Endothelial cell of umbilical vein (primary cell): Measurements from ENCODE around the gene RNGTT. TPM values are rescaled to one million over a fixed set of nuclear protein-coding genes. Genes with fewer than 3 reads are reported as not detected.

Experiments
- BruUV-seq: library from RNA; stranded (reverse); fragments of 400-500 nt; replicated peaks from 2 replicates; lab custom pipeline; 2021; lab: Mats Ljungman, UMichigan
- CTCF ChIA-PET: fragments of 300-600, 350-600 bp; sonication (Branson Sonifier 250); formaldehyde crosslinking; loops from one replicate; lab custom pipeline; 2021; ENCODE audit warnings: antibody characterized with exemption, inconsistent platforms; lab: Charles Lee
- POLR2A ChIA-PET: fragments of 300-600, 350-600 bp; sonication (Branson Sonifier 250); formaldehyde crosslinking; loops from one replicate; lab custom pipeline; 2021; ENCODE audit warnings: antibody characterized with exemption, inconsistent platforms; lab: Charles Lee
- DNase-seq: peaks from one replicate; pipeline ENCODE4 v3.0.0-alpha.2; 2011; ENCODE audit warnings: low read depth, low spot score
- FAIRE-seq: peaks from 2 replicates; lab custom pipeline; 2011; peaks lifted over from hg19 to GRCh38; lab: Jason Lieb, UNC
- H2AFZ ChIP-seq: 2 replicates; pipeline ENCODE4 v1.6.0; 2012; ENCODE audit warnings: low read depth, low read length, control low read depth, inconsistent platforms
- H3K27ac ChIP-seq: 2 replicates; pipeline ENCODE4 v1.5.1; 2011; ENCODE audit warnings: low read depth, mild to moderate bottlenecking, control low read depth, low read length, moderate library complexity; ENCODE audit not compliant: insufficient read depth
- H3K27me3 ChIP-seq, 2 experiments: 2 replicates each; pipeline versions ENCODE4 v1.6.0 to v1.6.1; 2011; ENCODE audit warnings: low read length in 2 of 2, mixed read lengths in 1 of 2; ENCODE audit not compliant: control insufficient read depth in 2 of 2, insufficient read depth in 2 of 2
- H3K36me3 ChIP-seq, 2 experiments: 2 replicates in 1 of 2; 3 replicates in 1 of 2; pipeline ENCODE4 v1.5.1; 2011; ENCODE audit warnings: low read length in 2 of 2, mild to moderate bottlenecking in 1 of 2, moderate library complexity in 1 of 2; ENCODE audit not compliant: control insufficient read depth in 2 of 2, insufficient read depth in 2 of 2; ENCODE audit errors: extremely low read depth in 1 of 2
- H3K4me1 ChIP-seq: 3 replicates; pipeline ENCODE4 v1.5.1; 2011; ENCODE audit warnings: mild to moderate bottlenecking, low read length; ENCODE audit not compliant: control insufficient read depth, insufficient read depth; ENCODE audit errors: extremely low read depth
- H3K4me2 ChIP-seq: 2 replicates; pipeline ENCODE4 v1.6.1; 2011; ENCODE audit warnings: low read length, control low read depth, mixed read lengths; ENCODE audit not compliant: insufficient read depth
- H3K4me3 ChIP-seq, 3 experiments: fragments of 200-600 bp in 1 of 3; sonication (generic), shearing (Covaris generic) in 1 of 3; replicated peaks in 1 of 3; 2 replicates each; pipeline ENCODE4 v1.5.1; 2011 to 2016; ENCODE audit warnings: control low read depth in 3 of 3, low read length in 3 of 3, mild to moderate bottlenecking in 2 of 3, inconsistent platforms in 1 of 3, low read depth in 1 of 3, moderate library complexity in 1 of 3; ENCODE audit not compliant: insufficient read depth in 1 of 3
- H3K79me2 ChIP-seq: 2 replicates; pipeline ENCODE4 v1.6.0; 2012; ENCODE audit warnings: low read length, inconsistent platforms; ENCODE audit not compliant: control insufficient read depth, insufficient read depth
- H3K9ac ChIP-seq: replicated peaks from 2 replicates; pipeline ENCODE3; 2011; ENCODE audit warnings: low read length, control low read depth; ENCODE audit not compliant: insufficient read depth; ENCODE audit errors: extremely low read depth
- H3K9me1 ChIP-seq: replicated peaks from 3 replicates; pipeline ENCODE4 v1.6.0; 2011; ENCODE audit warnings: mild to moderate bottlenecking, low read length; ENCODE audit not compliant: control insufficient read depth, insufficient read depth; ENCODE audit errors: extremely low read depth
- H3K9me3 ChIP-seq: replicated peaks from 2 replicates; pipeline ENCODE4 v1.5.1; 2012; ENCODE audit warnings: low read length, inconsistent platforms; ENCODE audit not compliant: control insufficient read depth, insufficient read depth
- H4K20me1 ChIP-seq: replicated peaks from 2 replicates; pipeline ENCODE3; 2011; ENCODE audit warnings: mild to moderate bottlenecking, low read length; ENCODE audit not compliant: control insufficient read depth, insufficient read depth; ENCODE audit errors: extremely low read depth
- EZH2 ChIP-seq: IDR thresholded peaks from 2 replicates; pipeline ENCODE4 v1.6.1; 2012; ENCODE audit warnings: borderline replicate concordance, low read depth, mild to moderate bottlenecking, moderate library complexity, low read length, inconsistent platforms; ENCODE audit not compliant: severe bottlenecking
- FOS ChIP-seq: IDR thresholded peaks from 2 replicates; pipeline ENCODE4 v1.6.1; 2011; ENCODE audit warnings: mild to moderate bottlenecking, low read length, moderate library complexity, borderline replicate concordance; ENCODE audit not compliant: insufficient read depth
- GATA2 ChIP-seq: IDR thresholded peaks from 2 replicates; pipeline ENCODE4 v1.7.0; 2011; ENCODE audit warnings: low read depth, mild to moderate bottlenecking, moderate library complexity, mixed read lengths, low read length; ENCODE audit not compliant: insufficient read length, insufficient read depth
- JUN ChIP-seq: IDR thresholded peaks from 2 replicates; pipeline ENCODE4 v1.6.1; 2011; ENCODE audit warnings: borderline replicate concordance, low read depth; ENCODE audit not compliant: insufficient read length, insufficient read depth
- MYC ChIP-seq: IDR thresholded peaks from one replicate; pipeline ENCODE4 v1.6.1; 2011; ENCODE audit warnings: mild to moderate bottlenecking, low read depth, low read length
- POLR2A ChIP-seq: IDR thresholded peaks from 2 replicates; pipeline ENCODE4 v1.6.1; 2012; ENCODE audit warnings: low read depth, mild to moderate bottlenecking, control low read depth, low read length
- POLR2AphosphoS5 ChIP-seq: IDR thresholded peaks from 2 replicates; pipeline ENCODE4 v1.6.1; 2012; ENCODE audit warnings: low read depth, mild to moderate bottlenecking, control low read depth, low read length, moderate library complexity; ENCODE audit not compliant: insufficient read depth
- dilution Hi-C: fragments of 300-500 bp; cut with MboI; formaldehyde crosslinking; loops from one replicate; pipeline ENCODE4 v1.15.0; 2019; ENCODE audit warnings: low sequenced_read_pairs; ENCODE audit not compliant: extremely low pct_ligation_motif_present
- intact Hi-C: fragments of 100-400 bp; cut with micrococcal nuclease; formaldehyde crosslinking; loops from one replicate; pipeline ENCODE4 v1.10.0; 2022
- polyA plus RNA-seq, 4 experiments: library from polyadenylated mRNA; depleted of rRNA in 3 of 4; stranded (reverse) in 3 of 4; unstranded in 1 of 4; fragments of >200 nt; gene quantifications; 2 replicates each; pipeline versions ENCODE4 v1.2.1 to v1.2.3, GENCODE V29; 2011 to 2012; ENCODE audit warnings: missing spikeins in 1 of 4
- total RNA-seq: library from RNA; stranded (reverse); gene quantifications from 2 replicates; pipeline ENCODE4 v1.2.3, GENCODE V29; 2021
- TF ChIP-seq, protein P1 (sequence below): IDR thresholded peaks from 2 replicates; pipeline ENCODE4 v1.6.1; 2011; ENCODE audit not compliant: insufficient read depth, insufficient read length
- TF ChIP-seq, protein P2 (sequence below), 2 donors: IDR thresholded peaks; 1 replicate in 1 of 2; 2 replicates in 1 of 2; pipeline ENCODE4 v1.5.1; 2011; ENCODE audit warnings: low read length in 2 of 2, mild to moderate bottlenecking in 2 of 2, moderate library complexity in 2 of 2, control low read depth in 1 of 2, inconsistent platforms in 1 of 2, low read depth in 1 of 2; ENCODE audit not compliant: insufficient read depth in 1 of 2; ENCODE audit errors: extremely low read depth in 1 of 2

Gene RNGTT
- total and polyA plus RNA-seq, 2 donors (not counting 3 experiments of a cell fraction or from before 2014, with no cell fraction given): 2.1 to 13.1 TPM

DNA sequence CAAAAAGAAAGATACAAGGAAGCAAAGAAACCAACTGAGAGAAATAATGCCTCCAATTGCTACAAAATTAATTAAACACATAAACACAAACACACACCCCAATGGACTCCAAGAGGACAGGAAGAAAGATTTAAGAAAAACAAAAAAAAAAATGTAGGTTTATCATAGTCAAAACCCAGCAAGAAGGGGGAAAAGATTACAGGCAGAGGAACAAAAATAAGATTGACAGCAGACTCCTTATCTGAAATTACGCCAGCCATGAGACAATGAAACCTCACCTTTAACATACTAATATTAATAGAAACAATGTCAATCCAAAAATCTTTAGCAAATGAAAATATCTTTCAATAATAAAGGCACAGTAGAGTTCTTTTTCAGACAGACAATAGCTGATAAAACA is 155.8 kb downstream of the RNGTT start:
- DNase-seq (no peak), FAIRE-seq (no peak)
- intact Hi-C loops (no loop called here), dilution Hi-C loops (no loop called here)
- H2AFZ ChIP-seq: no peak overlapping the region
- peaks cover 1% of the 10 kb centered on the region for H3K79me2 ChIP-seq
- no peaks in the 10 kb centered on the region for H3K9me3 ChIP-seq
- H3K4me1 ChIP-seq: no peaks in the 10 kb centered on the region
- H3K9me1 ChIP-seq: no peaks in the 10 kb centered on the region
- H3K4me3 ChIP-seq: no peak overlapping the region
- no peak for TF ChIP-seq JUN
- no peak for TF ChIP-seq GATA2
- no peak for TF ChIP-seq POLR2A
- TF ChIP-seq, protein P1, sequence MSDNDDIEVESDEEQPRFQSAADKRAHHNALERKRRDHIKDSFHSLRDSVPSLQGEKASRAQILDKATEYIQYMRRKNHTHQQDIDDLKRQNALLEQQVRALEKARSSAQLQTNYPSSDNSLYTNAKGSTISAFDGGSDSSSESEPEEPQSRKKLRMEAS: no peak
- TF ChIP-seq FOS: no peak
- TF ChIP-seq POLR2AphosphoS5: no peak
- TF ChIP-seq EZH2: no peak
- no peak for TF ChIP-seq MYC
- TF ChIP-seq, protein P2, sequence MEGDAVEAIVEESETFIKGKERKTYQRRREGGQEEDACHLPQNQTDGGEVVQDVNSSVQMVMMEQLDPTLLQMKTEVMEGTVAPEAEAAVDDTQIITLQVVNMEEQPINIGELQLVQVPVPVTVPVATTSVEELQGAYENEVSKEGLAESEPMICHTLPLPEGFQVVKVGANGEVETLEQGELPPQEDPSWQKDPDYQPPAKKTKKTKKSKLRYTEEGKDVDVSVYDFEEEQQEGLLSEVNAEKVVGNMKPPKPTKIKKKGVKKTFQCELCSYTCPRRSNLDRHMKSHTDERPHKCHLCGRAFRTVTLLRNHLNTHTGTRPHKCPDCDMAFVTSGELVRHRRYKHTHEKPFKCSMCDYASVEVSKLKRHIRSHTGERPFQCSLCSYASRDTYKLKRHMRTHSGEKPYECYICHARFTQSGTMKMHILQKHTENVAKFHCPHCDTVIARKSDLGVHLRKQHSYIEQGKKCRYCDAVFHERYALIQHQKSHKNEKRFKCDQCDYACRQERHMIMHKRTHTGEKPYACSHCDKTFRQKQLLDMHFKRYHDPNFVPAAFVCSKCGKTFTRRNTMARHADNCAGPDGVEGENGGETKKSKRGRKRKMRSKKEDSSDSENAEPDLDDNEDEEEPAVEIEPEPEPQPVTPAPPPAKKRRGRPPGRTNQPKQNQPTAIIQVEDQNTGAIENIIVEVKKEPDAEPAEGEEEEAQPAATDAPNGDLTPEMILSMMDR (IDR thresholded peaks at IDR 0.05; ENCODE audit: extremely low read depth in 1 of 2, insufficient read depth in 1 of 2, low read depth in 1 of 2, low read length in 2 of 2): no peak
- H3K27ac ChIP-seq: no peak overlapping the region
- no peak overlapping the region for H3K9ac ChIP-seq
- CTCF ChIA-PET: no interaction called here
- BruUV-seq: no TSS peak
- H4K20me1 ChIP-seq: no peaks in the 10 kb centered on the region
- no peak overlapping the region for H3K4me2 ChIP-seq
- POLR2A ChIA-PET: no interaction called here
- H3K27me3 ChIP-seq: no peaks in the 10 kb centered on the region
- H3K36me3 ChIP-seq: no peaks in the 10 kb centered on the region
